Upper lobe of left lung (tissue), 4 donors: ENCODE measurements around the gene C4B.

Experiments used
- CTCF ChIP-seq, 6 experiments: fragments of 450-650 bp in 4 of 6; fragments of 200-600 bp in 2 of 6; sonication (generic) in 2 of 6; IDR thresholded peaks; one replicate each; pipeline ENCODE4 v1.5.1; 2016 to 2019; ENCODE audit warnings: antibody characterized with exemption in 6 of 6
- EP300 ChIP-seq, 4 donors: sonication (generic); formaldehyde crosslinking; IDR thresholded peaks; one replicate each; pipeline ENCODE4 v1.5.1; 2017; ENCODE audit warnings: antibody characterized with exemption in 4 of 4, control low read depth in 2 of 4
- POLR2A ChIP-seq, 4 donors: fragments of 450-650 bp; IDR thresholded peaks; one replicate each; pipeline ENCODE4 v1.5.1; 2016 to 2017; ENCODE audit warnings: antibody characterized with exemption in 4 of 4, mild to moderate bottlenecking in 2 of 4
- POLR2AphosphoS5 ChIP-seq, 2 donors: sonication (generic); formaldehyde crosslinking; IDR thresholded peaks; one replicate each; pipeline ENCODE4 v1.5.1; 2017; ENCODE audit warnings: antibody characterized with exemption in 2 of 2

DNA sequence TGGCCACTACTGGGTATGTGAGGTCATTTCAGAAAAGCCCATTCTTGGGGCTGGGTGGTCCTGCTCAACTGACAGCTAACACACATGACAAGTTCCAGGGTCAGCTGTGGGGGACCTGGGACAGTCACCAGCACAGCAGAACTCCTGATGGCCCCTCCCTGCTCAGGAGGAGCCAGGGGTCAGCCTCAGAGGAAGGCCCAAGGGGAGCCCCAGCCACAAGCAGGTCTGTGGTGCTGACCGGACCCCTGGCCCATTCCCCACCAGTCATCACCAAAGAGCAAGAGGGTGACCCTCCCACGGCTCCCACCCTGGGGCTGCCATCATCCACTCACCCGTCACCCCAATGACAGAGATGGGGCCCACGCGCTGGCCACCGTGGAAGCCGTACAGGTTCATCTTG is 41.7 kb downstream of the C4B start:
- TF ChIP-seq POLR2AphosphoS5 (IDR thresholded peaks at IDR 0.05) (no peak), POLR2A (IDR thresholded peaks at IDR 0.05) (no peak), CTCF (IDR thresholded peaks at IDR 0.05) (no peak), EP300 (IDR thresholded peaks at IDR 0.05) (no peak)
